ENCODE data around the gene RNF181. TPM values are rescaled to one million over a fixed set of nuclear protein-coding genes. Genes with fewer than 3 reads are reported as not detected.

RNF181 gene
- total and polyA plus RNA-seq, 2 of the 8 experiments (the other 6 are each of a cell fraction or from before 2014, with no cell fraction given): 97.2 to 514 TPM

DNA sequence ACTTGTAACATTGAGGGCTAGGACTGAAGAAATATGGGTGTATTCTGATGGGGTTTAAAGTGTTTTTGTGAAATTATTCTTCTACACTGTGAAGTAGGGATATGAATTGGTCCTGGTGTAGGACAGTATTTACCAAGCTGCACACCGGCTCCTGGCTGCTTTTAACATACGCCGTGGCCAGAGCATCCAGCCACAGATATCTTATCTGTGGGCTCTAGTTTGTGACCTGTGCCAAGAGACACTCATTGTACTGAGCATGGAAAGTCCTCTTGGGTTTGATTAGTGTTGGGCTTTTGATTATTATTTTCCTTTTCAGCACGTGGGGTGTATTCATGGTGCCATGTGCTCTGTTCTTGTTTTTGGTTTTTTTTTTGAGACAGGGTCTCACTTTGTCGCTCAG lies 28.4 kb downstream of the RNF181 start:
- WGBS, 2 experiments (ENCODE audit: extremely low coverage in 1 of 2, insufficient coverage in 1 of 2, insufficient read length in 1 of 2, insufficient replicate concordance in 2 of 2, low coverage in 1 of 2, low lambda C conversion rate in 2 of 2, missing lambda C conversion rate in 1 of 2): 91% methylated on average over 5 of the region's 5 CpGs; no CpG with 5 or more reads in 1 of the 2 experiments
- Histone ChIP-seq H4K20me1 (replicated peaks in 1 of 2; ENCODE audit: control insufficient read depth in 1 of 2, insufficient read depth in 2 of 2, low read length in 2 of 2) (peaks cover 0 to 10% of the 10 kb centered on the region in 2 experiments), H3K23ac (ENCODE audit: insufficient read length) (no peak overlapping the region), H3K14ac (ENCODE audit: insufficient read length) (no peak overlapping the region), H3K9ac (replicated peaks in 1 of 4; ENCODE audit: extremely low read depth in 1 of 4, low read depth in 3 of 4, low read length in 3 of 4) (no peak overlapping the region), H3K56ac (replicated peaks; ENCODE audit: insufficient read length, low read depth, low read length) (no peak overlapping the region), H3K4ac (replicated peaks; ENCODE audit: insufficient read length, low read depth, low read length) (no peak overlapping the region), H2BK120ac (replicated peaks; ENCODE audit: low read depth, low read length) (no peak overlapping the region), H4K5ac (ENCODE audit: insufficient read length, low read depth, low read length) (no peak overlapping the region), H3K36me3 (ENCODE audit: control insufficient read depth in 2 of 4, insufficient read depth in 4 of 4, low read length in 3 of 4) (peaks cover 37 to 89% (median 59%) of the 10 kb centered on the region in 4 experiments), H3K18ac (ENCODE audit: extremely low read depth, low read length) (no peak overlapping the region), H3K4me1 (replicated peaks in 1 of 4; ENCODE audit: control insufficient read depth in 3 of 4, insufficient read depth in 4 of 4, low read length in 3 of 4) (no peaks in the 10 kb centered on the region), H2AK5ac (ENCODE audit: low read depth, low read length) (no peak overlapping the region), H3K4me3 (ENCODE audit: extremely low read depth in 1 of 4, insufficient read depth in 2 of 4, low read depth in 3 of 4, low read length in 4 of 4) (no peak overlapping the region), H3K27ac (ENCODE audit: low read depth, low read length) (no peak overlapping the region), H4K8ac (ENCODE audit: extremely low read depth, insufficient read depth, low read length) (no peak overlapping the region), H3K79me1 (ENCODE audit: low read depth, low read length) (no peaks in the 10 kb centered on the region; the same call in 1 of the 2 replicates), H3K9me3 (ENCODE audit: insufficient read depth in 2 of 2, low read depth in 1 of 2, low read length in 1 of 2) (no peaks in the 10 kb centered on the region), H2BK5ac (ENCODE audit: low read depth, low read length) (no peak overlapping the region), H3K4me2 (ENCODE audit: insufficient read depth in 1 of 2, low read depth in 2 of 2, low read length in 2 of 2) (no peak overlapping the region), H2AFZ (ENCODE audit: low read length) (no peak overlapping the region), H2BK20ac (ENCODE audit: low read length) (no peak overlapping the region), H3K27me3 (replicated peaks in 1 of 4; ENCODE audit: control insufficient read depth in 3 of 4, extremely low read depth in 1 of 4, insufficient read depth in 3 of 4, low read length in 3 of 4) (no peaks in the 10 kb centered on the region), H3K23me2 (ENCODE audit: low read depth, low read length) (no peaks in the 10 kb centered on the region), H4K91ac (replicated peaks; ENCODE audit: insufficient read length, low read length) (no peak overlapping the region), H2BK12ac (ENCODE audit: low read depth, low read length) (no peak overlapping the region), H3K79me2 (ENCODE audit: control insufficient read depth in 1 of 2, insufficient read depth in 2 of 2, low read length in 2 of 2) (peaks cover 0 to 8% of the 10 kb centered on the region in 2 experiments; a peak in 2 of 4 replicates), H2BK15ac (ENCODE audit: low read length) (no peak overlapping the region)
- DNase-seq (ENCODE audit: low read depth in 1 of 2, low spot score in 2 of 2) (no peak), FAIRE-seq (no peak)
- CTCF ChIA-PET (ENCODE audit: partially characterized antibody): no interaction called here
- POLR2A ChIA-PET (ENCODE audit: partially characterized antibody): no interaction called here
- no peak for TF ChIP-seq EGR1 (IDR thresholded peaks at IDR 0.05; ENCODE audit: borderline replicate concordance, low read depth, low read length)
- no peak for TF ChIP-seq CEBPB (IDR thresholded peaks at IDR 0.05; ENCODE audit: low read depth, low read length)
- TF ChIP-seq JUND (IDR thresholded peaks at IDR 0.05; ENCODE audit: low read length): no peak
- TF ChIP-seq RXRA (IDR thresholded peaks at IDR 0.05; ENCODE audit: insufficient read depth, low read depth, low read length): no peak

Data from H1 (cell line).